NOMO-1 treated with DMSO at 0.1 percent for 48 hours (cell line): Measurements from ENCODE around the gene NEK9.
"Not testable (repeated sequence)": the region's sequence is repeated elsewhere in the genome, so short reads cannot be mapped to it uniquely, and the experiment has no call there.

Experiments
- DNase-seq: peaks from one replicate; lab custom pipeline; 2025; ENCODE audit not compliant: unreplicated experiment; lab: John Stamatoyannopoulos, UW

The NEK9 gene

GRCh38 chr14:75147423-75148071 lies 20.7 kb upstream of the NEK9 start:
- no peak for DNase-seq

- peak; percentile 71 for DNase-seq
These were observed 18.1 kb upstream of the NEK9 start for GRCh38 chr14:75144944-75145343.

GRCh38 chr14:75143761-75144527 lies 17.1 kb upstream of the NEK9 start:
- DNase-seq = no peak

GRCh38 chr14:75142494-75142893 lies 15.6 kb upstream of the NEK9 start:
- DNase-seq = no peak

GRCh38 chr14:75141967-75142366 lies 15.1 kb upstream of the NEK9 start:
- DNase-seq = peak; percentile 47

- DNase-seq = no peak
These were observed 14.2 kb upstream of the NEK9 start for GRCh38 chr14:75141062-75141461.

GRCh38 chr14:75140620-75141019 lies 13.8 kb upstream of the NEK9 start:
- no peak for DNase-seq

GRCh38 chr14:75139185-75139584 lies 12.3 kb upstream of the NEK9 start:
- DNase-seq = no peak

- peak; percentile 90 for DNase-seq
These were observed 11.6 kb upstream of the NEK9 start for GRCh38 chr14:75138492-75138891.

- no peak for DNase-seq
These were observed 7.8 kb upstream of the NEK9 start for GRCh38 chr14:75134644-75135043.

GRCh38 chr14:75133597-75133996 lies 6.7 kb upstream of the NEK9 start:
- DNase-seq = no peak

GRCh38 chr14:75132382-75133086 lies 5.7 kb upstream of the NEK9 start:
- DNase-seq = peak; percentile 81

- peak; percentile 28 for DNase-seq
These were observed 1.7 kb upstream of the NEK9 start for GRCh38 chr14:75128596-75128990.

GRCh38 chr14:75127903-75128595 lies 1.2 kb upstream of the NEK9 start:
- DNase-seq = no peak

GRCh38 chr14:75127474-75127820 lies 599 bp upstream of the NEK9 start:
- DNase-seq = not testable (repeated sequence)

- peak; percentile 49 for DNase-seq
These were observed 715 bp downstream of the NEK9 start for GRCh38 chr14:75126121-75126544.

- DNase-seq = peak; percentile 61
These were observed 1.2 kb downstream of the NEK9 start for GRCh38 chr14:75125617-75126016.

- DNase-seq = peak; percentile 64
These were observed 2.9 kb downstream of the NEK9 start for GRCh38 chr14:75123991-75124390.

GRCh38 chr14:75121552-75121951 lies 5.3 kb downstream of the NEK9 start:
- DNase-seq = no peak

- DNase-seq = peak; percentile 86
These were observed 6.1 kb downstream of the NEK9 start for GRCh38 chr14:75120541-75121291.

- DNase-seq = no peak
These were observed 7.8 kb downstream of the NEK9 start for GRCh38 chr14:75119056-75119455.
